Osteoblast (primary cell): ENCODE measurements around the gene HSDL2. TPM values are rescaled to one million over a fixed set of nuclear protein-coding genes. Genes with fewer than 3 reads are reported as not detected.

Experiments used
- DNase-seq: peaks from one replicate; pipeline ENCODE4 v3.0.0; 2011; ENCODE audit warnings: low spot score, mixed read lengths; ENCODE audit not compliant: insufficient read length; ENCODE audit errors: missing footprints
- H2AFZ ChIP-seq: 2 replicates; pipeline ENCODE4 v1.6.0; 2011; ENCODE audit warnings: mild to moderate bottlenecking, low read length
- H3K27ac ChIP-seq: 2 replicates; pipeline ENCODE4 v1.5.1; 2011; ENCODE audit warnings: mild to moderate bottlenecking, low read depth, low read length, moderate library complexity
- H3K27me3 ChIP-seq: 2 replicates; pipeline ENCODE4 v1.6.0; 2012; ENCODE audit warnings: mild to moderate bottlenecking, control low read depth, inconsistent platforms, low read length, moderate library complexity; ENCODE audit not compliant: insufficient read depth
- H3K36me3 ChIP-seq: 2 replicates; pipeline ENCODE4 v1.5.1; 2011; ENCODE audit warnings: mild to moderate bottlenecking, low read length, control low read depth, moderate library complexity; ENCODE audit not compliant: insufficient read depth
- H3K4me1 ChIP-seq: 2 replicates; pipeline ENCODE4 v1.5.1; 2011; ENCODE audit warnings: mild to moderate bottlenecking, low read length, control low read depth, moderate library complexity; ENCODE audit not compliant: insufficient read depth
- H3K4me2 ChIP-seq: 2 replicates; pipeline ENCODE4 v1.6.0; 2011; ENCODE audit warnings: mild to moderate bottlenecking, low read length; ENCODE audit not compliant: insufficient read depth
- H3K4me3 ChIP-seq: fragments of 200-600 bp; sonication (generic); 3 replicates; pipeline ENCODE4 v1.5.1; 2012; ENCODE audit warnings: mild to moderate bottlenecking, low read length, inconsistent platforms; ENCODE audit not compliant: insufficient read depth
- H3K79me2 ChIP-seq: 2 replicates; pipeline ENCODE4 v1.6.0; 2012; ENCODE audit warnings: mild to moderate bottlenecking, low read length, control low read depth, inconsistent platforms; ENCODE audit not compliant: insufficient read depth
- H3K9me3 ChIP-seq: 2 replicates; pipeline ENCODE4 v1.5.1; 2011; ENCODE audit warnings: low read depth, low read length, control low read depth
- H4K20me1 ChIP-seq: 2 replicates; pipeline ENCODE4 v1.6.0; 2012; ENCODE audit warnings: mild to moderate bottlenecking, low read length, control low read depth; ENCODE audit not compliant: insufficient read depth
- total RNA-seq: library from RNA; depleted of rRNA; stranded (reverse); fragments of >200 nt; gene quantifications from 2 replicates; pipeline ENCODE4 v1.2.3, GENCODE V29; 2012
- TF ChIP-seq, protein P1 (sequence below): IDR thresholded peaks from 2 replicates; pipeline ENCODE4 v1.5.1; 2011; ENCODE audit warnings: mild to moderate bottlenecking, low read depth, low read length, moderate library complexity; ENCODE audit errors: extremely low read depth

HSDL2 gene
- total RNA-seq, 1 donor = 42.3 TPM

DNA sequence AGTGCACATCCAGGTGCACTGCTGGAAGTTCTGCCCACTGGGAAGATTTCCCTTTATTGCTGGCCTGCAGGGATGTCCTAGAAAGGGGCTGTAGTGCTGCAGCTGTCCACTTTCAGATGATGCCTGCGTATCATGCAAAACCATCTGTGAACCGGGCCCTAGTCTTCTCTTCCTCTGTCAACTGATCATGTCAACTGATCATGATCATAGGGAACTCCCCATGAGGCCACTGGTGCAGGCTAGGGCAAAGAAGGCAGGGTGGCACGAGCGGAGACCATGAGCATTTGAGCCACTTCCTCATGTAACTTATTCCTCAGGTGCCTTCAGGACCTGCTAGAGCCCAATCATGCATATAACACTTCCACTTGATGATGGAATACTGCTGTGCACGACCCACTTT, 4.5 kb upstream of the HSDL2 start:
- peaks cover 14% of the 10 kb centered on the region for H3K4me1 ChIP-seq
- no peak for DNase-seq
- H3K4me2 ChIP-seq = no peak overlapping the region
- TF ChIP-seq, protein P1, sequence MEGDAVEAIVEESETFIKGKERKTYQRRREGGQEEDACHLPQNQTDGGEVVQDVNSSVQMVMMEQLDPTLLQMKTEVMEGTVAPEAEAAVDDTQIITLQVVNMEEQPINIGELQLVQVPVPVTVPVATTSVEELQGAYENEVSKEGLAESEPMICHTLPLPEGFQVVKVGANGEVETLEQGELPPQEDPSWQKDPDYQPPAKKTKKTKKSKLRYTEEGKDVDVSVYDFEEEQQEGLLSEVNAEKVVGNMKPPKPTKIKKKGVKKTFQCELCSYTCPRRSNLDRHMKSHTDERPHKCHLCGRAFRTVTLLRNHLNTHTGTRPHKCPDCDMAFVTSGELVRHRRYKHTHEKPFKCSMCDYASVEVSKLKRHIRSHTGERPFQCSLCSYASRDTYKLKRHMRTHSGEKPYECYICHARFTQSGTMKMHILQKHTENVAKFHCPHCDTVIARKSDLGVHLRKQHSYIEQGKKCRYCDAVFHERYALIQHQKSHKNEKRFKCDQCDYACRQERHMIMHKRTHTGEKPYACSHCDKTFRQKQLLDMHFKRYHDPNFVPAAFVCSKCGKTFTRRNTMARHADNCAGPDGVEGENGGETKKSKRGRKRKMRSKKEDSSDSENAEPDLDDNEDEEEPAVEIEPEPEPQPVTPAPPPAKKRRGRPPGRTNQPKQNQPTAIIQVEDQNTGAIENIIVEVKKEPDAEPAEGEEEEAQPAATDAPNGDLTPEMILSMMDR = no peak
- H3K36me3 ChIP-seq = no peaks in the 10 kb centered on the region
- H3K27me3 ChIP-seq = no peaks in the 10 kb centered on the region
- H4K20me1 ChIP-seq = no peaks in the 10 kb centered on the region
- peaks cover 8% of the 10 kb centered on the region for H3K79me2 ChIP-seq
- H3K27ac ChIP-seq = no peak overlapping the region
- no peak overlapping the region for H3K4me3 ChIP-seq
- no peaks in the 10 kb centered on the region for H3K9me3 ChIP-seq
- H2AFZ ChIP-seq = no peak overlapping the region

DNA sequence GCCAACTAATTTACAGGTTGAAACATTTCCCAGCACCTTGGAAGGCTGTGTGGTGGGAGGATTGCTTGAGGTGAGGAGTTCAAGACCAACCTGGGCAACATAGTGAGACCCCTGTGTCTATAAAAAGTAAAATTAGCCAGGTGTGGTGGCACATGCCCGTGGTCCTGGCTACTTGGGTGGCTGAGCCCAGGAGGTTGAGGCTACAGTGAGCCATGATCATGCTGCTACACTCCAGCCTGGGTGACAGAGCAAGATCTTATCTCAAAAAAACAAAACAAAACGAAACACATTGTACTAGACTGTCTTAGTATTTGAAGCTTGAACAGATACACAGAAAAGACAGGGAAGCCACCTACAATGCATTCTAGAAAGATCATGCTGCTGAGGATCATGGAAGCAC, 2.8 kb upstream of the HSDL2 start:
- H2AFZ ChIP-seq = no peak overlapping the region
- no peak overlapping the region for H3K27ac ChIP-seq
- no peak for DNase-seq
- no peak overlapping the region for H3K4me3 ChIP-seq
- H3K36me3 ChIP-seq = no peaks in the 10 kb centered on the region
- H3K9me3 ChIP-seq = no peaks in the 10 kb centered on the region
- H3K79me2 ChIP-seq = peaks cover 26% of the 10 kb centered on the region
- H4K20me1 ChIP-seq = no peaks in the 10 kb centered on the region
- TF ChIP-seq, protein P1 = no peak
- peaks cover 17% of the 10 kb centered on the region for H3K4me1 ChIP-seq
- no peaks in the 10 kb centered on the region for H3K27me3 ChIP-seq
- peak overlapping the region; percentile 87 for H3K4me2 ChIP-seq

DNA sequence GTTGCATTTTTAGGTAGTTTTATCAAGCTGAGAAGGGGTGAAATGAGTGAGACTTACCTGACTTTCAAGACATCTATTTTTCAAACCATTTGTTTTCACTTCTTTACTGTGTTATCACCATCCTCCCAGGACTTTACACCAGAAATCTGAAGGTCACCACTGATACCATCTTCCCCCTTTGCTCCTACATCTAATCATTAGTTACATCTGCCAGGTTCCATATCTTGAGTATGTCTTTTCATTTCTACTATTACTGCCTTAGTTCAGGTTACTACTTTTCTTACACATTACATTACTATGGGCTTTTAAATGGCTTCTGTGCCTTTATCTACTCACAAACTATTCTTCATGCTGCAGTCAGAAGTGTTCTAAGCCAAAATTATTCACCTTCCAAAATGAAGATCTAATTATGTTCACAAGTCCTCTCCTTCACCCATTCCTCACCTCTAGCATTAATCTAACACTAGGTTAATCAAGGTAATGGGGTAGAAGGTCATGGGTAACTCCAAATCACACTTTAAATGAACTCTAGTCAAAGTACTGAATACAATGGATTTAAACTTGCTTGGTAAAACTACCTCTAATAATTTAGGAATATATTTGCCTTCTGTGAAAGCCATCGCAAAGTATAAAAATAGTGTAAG, 2.1 kb upstream of the HSDL2 start:
- no peaks in the 10 kb centered on the region for H3K9me3 ChIP-seq
- peaks cover 19% of the 10 kb centered on the region for H3K4me1 ChIP-seq
- H3K4me2 ChIP-seq = peak overlapping the region; percentile 87
- H3K27ac ChIP-seq = no peak overlapping the region
- peaks cover 5% of the 10 kb centered on the region for H4K20me1 ChIP-seq
- H3K27me3 ChIP-seq = no peaks in the 10 kb centered on the region
- H3K36me3 ChIP-seq = no peaks in the 10 kb centered on the region
- TF ChIP-seq, protein P1 = no peak
- H2AFZ ChIP-seq = peak overlapping the region; percentile 82
- peak overlapping the region; percentile 73 for H3K4me3 ChIP-seq
- no peak for DNase-seq
- H3K79me2 ChIP-seq = peaks cover 33% of the 10 kb centered on the region

DNA sequence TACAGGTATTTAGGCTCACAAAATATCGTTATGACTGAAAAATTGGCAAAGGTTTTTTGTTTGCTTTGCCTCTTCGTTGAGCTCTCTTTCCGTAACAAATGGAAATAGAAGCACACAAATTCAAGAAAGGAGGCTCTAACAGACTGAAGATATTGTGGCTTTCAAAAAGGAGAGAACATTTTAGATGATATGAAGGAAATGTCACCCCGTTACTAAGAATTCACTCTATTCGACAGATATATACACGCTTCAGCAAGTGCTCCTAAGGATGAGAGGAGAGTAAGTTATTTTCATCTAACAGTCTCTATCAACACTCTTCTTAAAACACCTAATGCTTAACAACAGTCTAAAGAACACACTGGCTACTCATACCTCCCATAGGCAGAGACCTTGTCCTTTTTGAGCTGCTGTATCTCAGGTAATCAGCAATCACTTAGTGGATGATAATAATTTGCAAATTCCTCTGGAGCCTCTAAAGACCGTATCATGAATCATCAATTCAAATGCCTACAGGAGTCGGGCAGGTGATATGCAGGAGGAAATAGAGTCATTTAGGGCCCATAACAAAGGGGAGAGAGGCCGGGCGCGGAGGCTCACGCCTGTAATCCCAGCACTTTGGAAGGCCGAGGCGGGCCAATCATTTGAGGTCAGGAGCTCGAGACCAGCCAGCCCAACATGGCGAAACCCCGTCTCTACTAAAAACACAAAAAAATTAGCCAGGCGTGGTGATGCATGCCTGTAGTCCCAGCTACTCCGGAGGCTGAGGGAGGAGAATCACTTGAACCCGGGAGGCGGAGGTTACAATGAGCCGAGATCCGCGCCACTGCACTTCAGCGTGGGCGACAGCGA, 1.4 kb upstream of the HSDL2 start:
- peaks cover 5% of the 10 kb centered on the region for H4K20me1 ChIP-seq
- peaks cover 39% of the 10 kb centered on the region for H3K79me2 ChIP-seq
- H3K27ac ChIP-seq = peak overlapping the region; percentile 78
- peak overlapping the region; percentile 82 for H2AFZ ChIP-seq
- H3K36me3 ChIP-seq = no peaks in the 10 kb centered on the region
- H3K9me3 ChIP-seq = no peaks in the 10 kb centered on the region
- H3K4me1 ChIP-seq = peaks cover 20% of the 10 kb centered on the region
- no peaks in the 10 kb centered on the region for H3K27me3 ChIP-seq
- peak overlapping the region; percentile 87 for H3K4me2 ChIP-seq
- peak; percentile 51 for DNase-seq
- TF ChIP-seq, protein P1 = no peak
- peak overlapping the region; percentile 73 for H3K4me3 ChIP-seq
